ENCODE measurements around the gene RUFY2.

DNA sequence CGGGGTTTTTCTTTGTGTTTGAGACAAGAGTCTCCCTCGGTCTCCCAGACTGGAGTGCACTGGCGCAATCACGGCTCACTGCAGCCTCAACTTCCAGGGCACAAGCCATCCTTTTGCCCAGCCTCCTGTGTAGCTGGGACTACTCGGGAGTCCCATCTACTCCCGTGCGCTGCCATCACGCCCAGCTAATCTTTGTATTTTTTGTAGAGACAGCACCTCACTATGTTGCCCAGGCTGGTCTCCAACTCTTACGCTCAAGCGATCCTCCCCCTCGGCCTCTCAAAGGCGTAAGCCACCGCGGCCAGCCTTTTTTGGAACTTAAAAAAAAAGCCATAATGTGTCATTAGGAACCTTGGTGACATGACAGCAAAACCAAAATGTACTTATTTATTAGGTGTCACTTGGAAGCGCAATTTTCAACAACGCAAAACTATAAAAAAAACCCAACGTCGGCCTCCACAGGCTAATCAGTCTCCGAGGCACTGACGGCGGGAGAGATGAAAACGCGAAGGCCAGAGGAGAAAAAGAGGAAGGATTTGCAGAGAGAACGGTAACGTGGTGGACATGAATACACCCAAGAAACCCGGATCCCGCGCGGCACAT is 76.1 kb downstream of the RUFY2 start:
- no peak for TF ChIP-seq CTCF (conservative IDR thresholded peaks at IDR 0.05 in 1 of 2, IDR thresholded peaks at IDR 0.05 in 1 of 2; ENCODE audit: extremely low read depth in 1 of 2, insufficient read depth in 1 of 2, low read depth in 1 of 2, low read length in 2 of 2)
- no peak for TF ChIP-seq EZH2 (IDR thresholded peaks at IDR 0.05; ENCODE audit: borderline replicate concordance, low read length)
